ENCODE results near the gene MIAT. TPM values are rescaled to one million over a fixed set of nuclear protein-coding genes. Genes with fewer than 3 reads are reported as not detected.

The MIAT gene
- total and polyA plus RNA-seq, 2 of the 13 experiments (the other 11 are each of a cell fraction or from before 2014, with no cell fraction given) = 0.04 TPM; not detected in 1

- TF ChIP-seq HMGA1 (CRISPR knock-in tag; conservative IDR thresholded peaks at IDR 0.05) (no peak), ZNF446 (CRISPR knock-in tag; IDR thresholded peaks at IDR 0.05) (no peak)
Measured at GRCh38 chr22:26681395-26681821, 24.0 kb downstream of the MIAT start (continued).

GRCh38 chr22:26684168-26684567 lies 26.8 kb downstream of the MIAT start:
- DNase-seq (ENCODE audit: low spot score) (no peak), ATAC-seq (no peak), FAIRE-seq (no peak)
- H3K4me2 ChIP-seq (ENCODE audit: low read depth, low read length) = no peak overlapping the region
- no peaks in the 10 kb centered on the region for H3K79me2 ChIP-seq (ENCODE audit: insufficient read depth, low read length)
- no peak overlapping the region for H3K27ac ChIP-seq (ENCODE audit: extremely low read length, insufficient read depth, low read length)
- WGBS (ENCODE audit: low lambda C conversion rate) = 38% methylated on average over 2 of the region's 2 CpGs
- H3K9me3 ChIP-seq (ENCODE audit: low read length) = no peaks in the 10 kb centered on the region
- in situ Hi-C loops (cut with HindIII; ENCODE audit: extremely low pct_ligation_motif_present, low pct_unique_long_range_greater_than_20kb) (no loop called here), intact Hi-C loops (cut with micrococcal nuclease; ENCODE audit: unreplicated experiment) (loop anchor here (10.0 kb wide), 1 partner anchor 1441 kb away; no protein-coding TSS in a partner anchor)
- no peak overlapping the region for H3K9ac ChIP-seq (ENCODE audit: insufficient read depth, low read depth, low read length)
- no TSS peak for BruUV-seq (replicated peaks)
- no peak overlapping the region for H3K4me3 ChIP-seq (replicated peaks in 1 of 3; ENCODE audit: insufficient read depth in 1 of 3, low read depth in 2 of 3, low read length in 3 of 3)
- no peak overlapping the region for H2AFZ ChIP-seq (ENCODE audit: low read length)
- H3K27me3 ChIP-seq (ENCODE audit: control insufficient read depth in 1 of 2, insufficient read depth in 2 of 2, low read length in 2 of 2) = no peaks in the 10 kb centered on the region; a peak in 1 of 5 replicates
- H3K4me1 ChIP-seq (ENCODE audit: insufficient read depth, low read length) = no peaks in the 10 kb centered on the region
- POLR2A ChIA-PET = no interaction called here
- H3K36me3 ChIP-seq (replicated peaks in 1 of 2; ENCODE audit: control insufficient read depth in 1 of 2, insufficient read depth in 2 of 2, low read length in 2 of 2) = no peaks in the 10 kb centered on the region
- CTCF ChIA-PET (ENCODE audit: low intra/inter-chr PET ratio, low total read pairs) = no interaction called here
- TF ChIP-seq FOXJ3 (CRISPR knock-in tag; IDR thresholded peaks at IDR 0.05; ENCODE audit: borderline replicate concordance) (no peak), CBX5 (CRISPR knock-in tag; IDR thresholded peaks at IDR 0.05; ENCODE audit: borderline replicate concordance) (no peak), ONECUT2 (CRISPR knock-in tag; IDR thresholded peaks at IDR 0.05) (no peak), POGK (CRISPR knock-in tag; conservative IDR thresholded peaks at IDR 0.05) (no peak), ZFP82 (CRISPR knock-in tag; IDR thresholded peaks at IDR 0.05; ENCODE audit: borderline replicate concordance) (no peak), ZNF275 (CRISPR knock-in tag; IDR thresholded peaks at IDR 0.05; ENCODE audit: borderline replicate concordance) (no peak), RNF2 (conservative IDR thresholded peaks at IDR 0.05; ENCODE audit: low read depth) (no peak), PLRG1 (conservative IDR thresholded peaks at IDR 0.05) (no peak), ZNF780A (CRISPR knock-in tag; IDR thresholded peaks at IDR 0.05) (no peak), ZNF430 (CRISPR knock-in tag; IDR thresholded peaks at IDR 0.05) (no peak), ZBTB34 (CRISPR knock-in tag; IDR thresholded peaks at IDR 0.05) (no peak), U2AF1 (optimal IDR thresholded peaks at IDR 0.05; ENCODE audit: low read depth, low read length) (no peak)
- H4K20me1 ChIP-seq (ENCODE audit: insufficient read depth, low read length) = no peaks in the 10 kb centered on the region
